ENCODE results near the gene AIPL1. TPM values are rescaled to one million over a fixed set of nuclear protein-coding genes. Genes with fewer than 3 reads are reported as not detected.

The AIPL1 gene
- total RNA-seq, 1 experiment from 2014 or later: not detected

DNA sequence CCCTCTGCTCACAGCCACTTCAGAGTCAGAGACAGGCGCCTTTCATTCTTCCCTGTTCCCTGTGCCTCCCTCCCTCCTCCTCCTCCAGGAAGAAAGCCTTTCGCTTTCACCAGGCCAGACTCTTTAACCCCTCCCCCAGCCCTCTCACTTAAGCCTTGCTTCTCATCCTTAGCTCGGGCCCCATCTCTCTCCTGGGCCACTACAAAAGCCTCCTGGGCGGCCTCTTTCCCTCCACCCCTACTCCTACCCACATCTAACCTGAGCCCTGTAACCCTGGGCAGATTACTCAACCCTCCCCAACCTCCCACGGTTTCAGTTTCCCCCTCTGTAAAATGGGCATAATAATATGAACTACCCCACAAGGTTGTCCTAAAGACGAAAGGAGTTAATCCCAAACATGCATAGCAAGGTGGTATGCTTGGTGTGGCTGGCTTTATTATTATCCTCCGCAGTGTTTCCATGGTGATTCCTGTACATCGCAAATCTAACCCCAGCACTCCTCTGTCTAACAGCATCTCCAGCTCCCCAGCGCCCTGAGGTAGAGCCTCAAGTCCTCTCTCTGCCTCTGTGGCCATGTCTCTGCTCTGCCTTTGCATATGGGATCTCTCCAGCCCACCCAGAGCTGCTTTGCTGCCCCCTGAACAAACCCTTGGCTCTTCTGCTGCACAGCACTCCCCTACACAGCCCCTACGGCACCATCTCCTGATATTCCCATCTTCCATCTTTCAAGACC lies 27.0 kb upstream of the AIPL1 start (continued):
- TF ChIP-seq, protein P1, sequence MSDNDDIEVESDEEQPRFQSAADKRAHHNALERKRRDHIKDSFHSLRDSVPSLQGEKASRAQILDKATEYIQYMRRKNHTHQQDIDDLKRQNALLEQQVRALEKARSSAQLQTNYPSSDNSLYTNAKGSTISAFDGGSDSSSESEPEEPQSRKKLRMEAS (IDR thresholded peaks at IDR 0.05): no peak
- TF ChIP-seq CBX3 (IDR thresholded peaks at IDR 0.05; ENCODE audit: low read depth): no peak
- no peak for TF ChIP-seq ZNF274 (IDR thresholded peaks at IDR 0.05; ENCODE audit: low read depth, low read length)

DNA sequence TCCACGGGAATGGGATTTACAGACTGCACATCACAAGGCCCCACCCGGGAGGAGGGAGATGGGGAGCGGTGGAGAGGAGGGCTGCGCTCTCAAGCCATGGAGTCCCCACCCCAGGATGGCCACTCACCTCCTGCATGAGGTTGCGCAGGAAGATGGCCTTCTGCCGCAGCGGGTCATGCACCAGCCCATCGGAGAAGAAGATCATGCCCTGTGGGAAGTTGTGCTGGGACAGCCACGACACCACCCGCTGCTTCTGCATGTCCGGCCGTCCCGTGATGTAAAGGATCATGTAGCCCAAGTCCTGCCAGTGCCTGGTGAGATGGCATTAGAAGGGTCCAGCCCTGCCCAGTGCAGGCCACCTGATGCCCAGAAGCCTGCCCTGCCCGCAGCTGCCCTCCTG lies 26.3 kb upstream of the AIPL1 start:
- Histone ChIP-seq H3K4me1 (ENCODE audit: control insufficient read depth in 1 of 2, insufficient read depth in 2 of 2, low read length in 2 of 2) (peaks cover 5 to 20% of the 10 kb centered on the region in 2 experiments), H3K9me2 (ENCODE audit: insufficient read depth) (no peaks in the 10 kb centered on the region), H4K20me1 (ENCODE audit: insufficient read depth) (no peaks in the 10 kb centered on the region), H2AFZ (ENCODE audit: low read depth, low read length, poor library complexity, severe bottlenecking) (no peak overlapping the region), H3K9me3 (ENCODE audit: control insufficient read depth in 1 of 2, insufficient read depth in 1 of 2, low read depth in 1 of 2, low read length in 2 of 2) (no peaks in the 10 kb centered on the region), H3K79me2 (ENCODE audit: insufficient read depth, low read length) (no peaks in the 10 kb centered on the region), H3K4me2 (ENCODE audit: low read length) (no peak overlapping the region), H3K36me3 (ENCODE audit: control insufficient read depth in 1 of 2, insufficient read depth in 2 of 2, low read length in 2 of 2) (no peaks in the 10 kb centered on the region), H3K27ac (ENCODE audit: low read depth, low read length) (no peak overlapping the region), H3K27me3 (ENCODE audit: insufficient read depth, low read length) (no peaks in the 10 kb centered on the region), H3K4me3 (replicated peaks in 1 of 2; ENCODE audit: low read depth in 1 of 2, low read length in 2 of 2) (no peak overlapping the region), H3K9ac (ENCODE audit: low read length) (no peak overlapping the region)
- DNase-seq (ENCODE audit: low read depth, low spot score) (no peak), ATAC-seq (no peak)
- ChIA-PET POLR2A (no interaction called here), RAD21 (ENCODE audit: low non-redundant PET in 1 of 2, low total read pairs in 2 of 2, uncharacterized antibody in 2 of 2, unreplicated experiment in 2 of 2) (no interaction called here), CTCF (interaction anchor here (1.8 kb wide), 1 partner anchor 12 kb away, joined by 4 read pairs; no protein-coding TSS in a partner anchor)
- TF ChIP-seq CBX3 (IDR thresholded peaks at IDR 0.05; ENCODE audit: low read depth) (no peak), POLR2AphosphoS5 (IDR thresholded peaks at IDR 0.05; ENCODE audit: low read depth, low read length) (no peak), SIN3A (IDR thresholded peaks at IDR 0.05; ENCODE audit: low read depth) (no peak), RAD21 (IDR thresholded peaks at IDR 0.05; ENCODE audit: low read depth) (no peak), TCF7L2 (IDR thresholded peaks at IDR 0.05; ENCODE audit: borderline replicate concordance, extremely low read depth, insufficient read depth, insufficient read length) (no peak), ELF1 (IDR thresholded peaks at IDR 0.05; ENCODE audit: borderline replicate concordance, low read depth) (no peak), JUND (IDR thresholded peaks at IDR 0.05) (no peak), EZH2phosphoT487 (IDR thresholded peaks at IDR 0.05; ENCODE audit: borderline replicate concordance) (no peak), EGR1 (IDR thresholded peaks at IDR 0.05; ENCODE audit: low read depth) (no peak), CEBPB (IDR thresholded peaks at IDR 0.05; ENCODE audit: low read depth) (no peak), ZNF274 (IDR thresholded peaks at IDR 0.05; ENCODE audit: low read depth, low read length) (no peak), EZH2 (IDR thresholded peaks at IDR 0.05) (no peak)
- TF ChIP-seq, protein P1 (IDR thresholded peaks at IDR 0.05): no peak
- TF ChIP-seq, protein P2, sequence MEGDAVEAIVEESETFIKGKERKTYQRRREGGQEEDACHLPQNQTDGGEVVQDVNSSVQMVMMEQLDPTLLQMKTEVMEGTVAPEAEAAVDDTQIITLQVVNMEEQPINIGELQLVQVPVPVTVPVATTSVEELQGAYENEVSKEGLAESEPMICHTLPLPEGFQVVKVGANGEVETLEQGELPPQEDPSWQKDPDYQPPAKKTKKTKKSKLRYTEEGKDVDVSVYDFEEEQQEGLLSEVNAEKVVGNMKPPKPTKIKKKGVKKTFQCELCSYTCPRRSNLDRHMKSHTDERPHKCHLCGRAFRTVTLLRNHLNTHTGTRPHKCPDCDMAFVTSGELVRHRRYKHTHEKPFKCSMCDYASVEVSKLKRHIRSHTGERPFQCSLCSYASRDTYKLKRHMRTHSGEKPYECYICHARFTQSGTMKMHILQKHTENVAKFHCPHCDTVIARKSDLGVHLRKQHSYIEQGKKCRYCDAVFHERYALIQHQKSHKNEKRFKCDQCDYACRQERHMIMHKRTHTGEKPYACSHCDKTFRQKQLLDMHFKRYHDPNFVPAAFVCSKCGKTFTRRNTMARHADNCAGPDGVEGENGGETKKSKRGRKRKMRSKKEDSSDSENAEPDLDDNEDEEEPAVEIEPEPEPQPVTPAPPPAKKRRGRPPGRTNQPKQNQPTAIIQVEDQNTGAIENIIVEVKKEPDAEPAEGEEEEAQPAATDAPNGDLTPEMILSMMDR (IDR thresholded peaks at IDR 0.05 in 2 of 3, conservative IDR thresholded peaks at IDR 0.05 in 1 of 3; ENCODE audit: borderline replicate concordance in 1 of 3, insufficient read depth in 1 of 3, low read depth in 2 of 3, low read length in 2 of 3): no peak
- TF ChIP-seq, protein P3, sequence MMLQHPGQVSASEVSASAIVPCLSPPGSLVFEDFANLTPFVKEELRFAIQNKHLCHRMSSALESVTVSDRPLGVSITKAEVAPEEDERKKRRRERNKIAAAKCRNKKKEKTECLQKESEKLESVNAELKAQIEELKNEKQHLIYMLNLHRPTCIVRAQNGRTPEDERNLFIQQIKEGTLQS (IDR thresholded peaks at IDR 0.05): no peak
- TF ChIP-seq, protein P4, sequence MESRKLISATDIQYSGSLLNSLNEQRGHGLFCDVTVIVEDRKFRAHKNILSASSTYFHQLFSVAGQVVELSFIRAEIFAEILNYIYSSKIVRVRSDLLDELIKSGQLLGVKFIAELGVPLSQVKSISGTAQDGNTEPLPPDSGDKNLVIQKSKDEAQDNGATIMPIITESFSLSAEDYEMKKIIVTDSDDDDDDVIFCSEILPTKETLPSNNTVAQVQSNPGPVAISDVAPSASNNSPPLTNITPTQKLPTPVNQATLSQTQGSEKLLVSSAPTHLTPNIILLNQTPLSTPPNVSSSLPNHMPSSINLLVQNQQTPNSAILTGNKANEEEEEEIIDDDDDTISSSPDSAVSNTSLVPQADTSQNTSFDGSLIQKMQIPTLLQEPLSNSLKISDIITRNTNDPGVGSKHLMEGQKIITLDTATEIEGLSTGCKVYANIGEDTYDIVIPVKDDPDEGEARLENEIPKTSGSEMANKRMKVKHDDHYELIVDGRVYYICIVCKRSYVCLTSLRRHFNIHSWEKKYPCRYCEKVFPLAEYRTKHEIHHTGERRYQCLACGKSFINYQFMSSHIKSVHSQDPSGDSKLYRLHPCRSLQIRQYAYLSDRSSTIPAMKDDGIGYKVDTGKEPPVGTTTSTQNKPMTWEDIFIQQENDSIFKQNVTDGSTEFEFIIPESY (IDR thresholded peaks at IDR 0.05; ENCODE audit: extremely low read depth, insufficient replicate concordance, low read length): no peak
- intact Hi-C loops (cut with micrococcal nuclease): no loop called here
- BruUV-seq (replicated peaks): no TSS peak
